B cell (primary cell): ENCODE measurements around the gene NBPF1. TPM values are rescaled to one million over a fixed set of nuclear protein-coding genes. Genes with fewer than 3 reads are reported as not detected.

ENCODE experiments used
- polyA plus RNA-seq: library from polyadenylated mRNA; depleted of rRNA; stranded (reverse); fragments of >200 nt; gene quantifications from 2 replicates; pipeline ENCODE4 v1.2.3, GENCODE V29; 2012
- small RNA-seq: library from RNA; depleted of rRNA; stranded (forward); fragments of <200 nt; gene quantifications from one replicate; pipeline ENCODE3, GENCODE V24; 2012; ENCODE audit warnings: low replicate concordance, low read depth; ENCODE audit not compliant: insufficient read length
- total RNA-seq, 2 donors: library from RNA; stranded (reverse); fragments of 120-200 nt in 1 of 2; gene quantifications; 1 replicate in 1 of 2; 2 replicates in 1 of 2; pipeline versions ENCODE4 v1.2.3 to v1.2.4, GENCODE V29; 2013 to 2022

Gene NBPF1
- total and polyA plus RNA-seq, 2 donors (not counting 1 experiment from before 2014, with no cell fraction given), result 19.1 to 66.3 TPM

Small RNA genes within 50 kb of the gene (small RNA-seq; reads per million reads assigned to genes)
- not detected for gene RNU1-1
- not detected for gene RNU1-6P

Other genes starting within 250 kb of the NBPF1 start
- 109 and 110 TPM in 2 replicates for gene SZRD1, start 246.3 kb downstream of the NBPF1 start, total RNA-seq
- gene SZRD1, start 246.3 kb downstream of the NBPF1 start, polyA plus RNA-seq, result 91.3 and 92.4 TPM in 2 replicates
- gene SPATA21, start 176.1 kb downstream of the NBPF1 start, total RNA-seq, result not detected in 2 replicates
- gene SPATA21, start 176.1 kb downstream of the NBPF1 start, polyA plus RNA-seq, result 0.01 TPM in 1 of 2 replicates, not detected in the other
- gene NECAP2, start 172.8 kb downstream of the NBPF1 start, total RNA-seq, result 77.3 and 78.5 TPM in 2 replicates
- 70.4 and 81.5 TPM in 2 replicates for gene NECAP2, start 172.8 kb downstream of the NBPF1 start, polyA plus RNA-seq
- 4,377 and 4,541 TPM in 2 replicates for gene RNU1-1, start 99.3 kb downstream of the NBPF1 start, total RNA-seq
- not detected in 2 replicates for gene RNU1-1, start 99.3 kb downstream of the NBPF1 start, polyA plus RNA-seq
- gene RNU1-3, start 53.4 kb upstream of the NBPF1 start, total RNA-seq, result 4,377 and 4,541 TPM in 2 replicates
- gene RNU1-3, start 53.4 kb upstream of the NBPF1 start, polyA plus RNA-seq, result not detected in 2 replicates
- 4,377 and 4,541 TPM in 2 replicates for gene RNU1-4, start 127.0 kb upstream of the NBPF1 start, total RNA-seq
- gene RNU1-4, start 127.0 kb upstream of the NBPF1 start, polyA plus RNA-seq, result not detected in 2 replicates